Subcutaneous adipose tissue (tissue), 4 donors: ENCODE measurements around the gene TOR2A. TPM values are rescaled to one million over a fixed set of nuclear protein-coding genes. Genes with fewer than 3 reads are reported as not detected.

Experiments used
- CTCF ChIP-seq: fragments of 450-650 bp; IDR thresholded peaks from one replicate; pipeline ENCODE4 v1.5.1; 2016; ENCODE audit warnings: low read depth, mild to moderate bottlenecking, control low read depth, antibody characterized with exemption, moderate library complexity
- total RNA-seq, 4 donors: library from RNA; depleted of rRNA; stranded (reverse); fragments of >200 nt; gene quantifications; one replicate each; pipeline ENCODE4 v1.1.0, GENCODE V29; 2016

Gene TOR2A
- total RNA-seq, 4 donors from 2014 or later = 4.1 to 14.3 (median 8.8) TPM

GRCh38 chr9:127735530-127736185, 564 bp upstream of the TOR2A start:
- TF ChIP-seq CTCF = no peak

- no peak for TF ChIP-seq CTCF
These were observed 797 bp downstream of the TOR2A start for GRCh38 chr9:127734247-127734746.

GRCh38 chr9:127733614-127734013, 1.5 kb downstream of the TOR2A start:
- no peak for TF ChIP-seq CTCF

- no peak for TF ChIP-seq CTCF
These were observed 2.6 kb downstream of the TOR2A start for GRCh38 chr9:127732444-127732843.

- no peak for TF ChIP-seq CTCF
These were observed 3.2 kb downstream of the TOR2A start for GRCh38 chr9:127731938-127732337.

GRCh38 chr9:127730799-127731410, 4.2 kb downstream of the TOR2A start:
- no peak for TF ChIP-seq CTCF

GRCh38 chr9:127730262-127730661, 4.8 kb downstream of the TOR2A start:
- TF ChIP-seq CTCF = no peak
